CD4-positive, alpha-beta T cell treated with Interleukin-6 at 100 ng/mL for 8 hours (primary cell): ENCODE results near the gene SETD4.
"Not testable (repeated sequence)": the region's sequence is repeated elsewhere in the genome, so short reads cannot be mapped to it uniquely, and the experiment has no call there.

Source experiments
- DNase-seq: peaks from one replicate; pipeline ENCODE4 v3.0.0-alpha.2; 2020; ENCODE audit warnings: mixed read lengths, low spot score

The SETD4 gene

GRCh38 chr21:36060159-36060921, at the start of gene SETD4:
SETD4 (minus strand) TSS chr21:36060526; CDS start chr21:36058888, 1,638 bp downstream.
- peak; percentile 88 for DNase-seq

- no peak for DNase-seq
Observed at GRCh38 chr21:36109868-36110267, 49.5 kb upstream of the SETD4 start.

- no peak for DNase-seq
Observed at GRCh38 chr21:36105327-36105842, 45.1 kb upstream of the SETD4 start.

GRCh38 chr21:36104317-36105300, 44.3 kb upstream of the SETD4 start:
- DNase-seq: peak; percentile 40

GRCh38 chr21:36103434-36103833, 43.1 kb upstream of the SETD4 start:
- DNase-seq: no peak

- no peak for DNase-seq
Observed at GRCh38 chr21:36100971-36101641, 40.8 kb upstream of the SETD4 start.

- DNase-seq: not testable (repeated sequence)
Observed at GRCh38 chr21:36099695-36100211, 39.4 kb upstream of the SETD4 start.

GRCh38 chr21:36099000-36099399, 38.7 kb upstream of the SETD4 start:
- DNase-seq: no peak

GRCh38 chr21:36098182-36098532, 37.8 kb upstream of the SETD4 start:
- DNase-seq: no peak

GRCh38 chr21:36097427-36098181, 37.3 kb upstream of the SETD4 start:
- DNase-seq: no peak

GRCh38 chr21:36096398-36097290, 36.3 kb upstream of the SETD4 start:
- no peak for DNase-seq

GRCh38 chr21:36093512-36093911, 33.2 kb upstream of the SETD4 start:
- DNase-seq: no peak

GRCh38 chr21:36092681-36093080, 32.4 kb upstream of the SETD4 start:
- DNase-seq: no peak

GRCh38 chr21:36089946-36090345, 29.6 kb upstream of the SETD4 start:
- no peak for DNase-seq

GRCh38 chr21:36087362-36088138, 27.2 kb upstream of the SETD4 start:
- no peak for DNase-seq

GRCh38 chr21:36082237-36082664, 21.9 kb upstream of the SETD4 start:
- DNase-seq: no peak

- no peak for DNase-seq
Observed at GRCh38 chr21:36080386-36080785, 20.1 kb upstream of the SETD4 start.

GRCh38 chr21:36079671-36080070, 19.3 kb upstream of the SETD4 start:
- no peak for DNase-seq

- peak; percentile 38 for DNase-seq
Observed at GRCh38 chr21:36079010-36079649, 18.8 kb upstream of the SETD4 start.
